IPS DF 19.7 (cell line): ENCODE results near the gene MZT2B.
"Not testable (repeated sequence)": the region's sequence is repeated elsewhere in the genome, so short reads cannot be mapped to it uniquely, and the experiment has no call there.

ENCODE experiments used
- DNase-seq: peaks from one replicate; pipeline ENCODE4 v3.0.0-alpha.2; 2013; ENCODE audit warnings: low read depth, low spot score

MZT2B gene

GRCh38 chr2:130152816-130153595 is 29.1 kb upstream of the MZT2B start:
- no peak for DNase-seq

- not testable (repeated sequence) for DNase-seq
Observed at GRCh38 chr2:130153721-130154422, 28.2 kb upstream of the MZT2B start.

- DNase-seq: not testable (repeated sequence)
Observed at GRCh38 chr2:130154423-130154770, 27.7 kb upstream of the MZT2B start.

- DNase-seq: no peak
Observed at GRCh38 chr2:130154773-130155765, 27.0 kb upstream of the MZT2B start.

DNA sequence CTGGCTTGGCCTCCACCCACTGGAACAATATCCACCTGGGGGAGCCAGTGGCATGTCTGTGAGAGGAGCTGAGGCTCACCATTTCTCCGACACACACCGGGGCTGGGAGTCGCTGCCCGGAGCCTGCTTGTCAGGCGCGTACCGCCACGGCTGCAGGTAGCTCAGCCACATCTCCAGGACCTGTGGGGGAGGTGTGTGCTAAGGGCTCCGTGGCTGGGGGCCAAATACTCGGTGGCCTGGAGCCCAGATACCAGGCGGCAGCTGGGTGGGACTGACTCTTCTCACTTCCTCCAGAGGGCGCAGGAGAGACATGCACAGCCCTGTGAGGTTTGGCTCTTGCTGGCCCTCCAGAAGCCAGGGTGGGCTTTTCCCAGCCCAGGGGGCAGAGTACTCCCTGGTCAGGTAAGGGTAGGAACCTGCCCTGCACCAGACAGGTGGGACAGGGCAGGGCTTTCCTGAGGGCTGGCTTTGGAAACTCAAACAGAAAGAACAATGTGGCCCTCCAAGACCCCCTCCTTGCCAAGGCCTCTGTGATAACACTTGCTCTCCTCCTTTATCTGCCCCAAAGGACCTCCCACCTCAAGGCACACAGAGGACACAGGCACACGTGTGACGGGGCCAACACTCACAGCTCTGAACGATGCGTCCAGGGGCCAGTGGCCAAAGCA is 26.0 kb upstream of the MZT2B start:
- DNase-seq: not testable (repeated sequence)

DNA sequence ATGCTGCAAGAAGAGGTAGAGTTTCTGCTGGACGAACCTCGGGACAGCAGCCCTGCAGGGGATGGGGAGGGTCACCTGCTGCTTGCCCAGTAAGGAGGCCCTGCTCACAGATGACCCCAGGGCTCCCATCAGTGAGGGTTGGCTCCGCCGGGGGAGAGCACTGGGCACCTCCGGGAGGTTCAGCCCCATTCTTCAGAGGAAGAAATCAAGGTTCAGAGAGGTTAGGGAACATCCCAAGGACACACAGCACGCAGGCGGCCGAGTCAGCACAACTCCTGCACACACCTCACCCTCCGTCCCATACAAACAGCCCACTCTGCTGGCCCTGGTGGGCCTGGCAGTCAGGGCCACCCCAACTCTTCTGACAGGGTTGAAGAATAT is 25.4 kb upstream of the MZT2B start:
- DNase-seq: no peak

DNA sequence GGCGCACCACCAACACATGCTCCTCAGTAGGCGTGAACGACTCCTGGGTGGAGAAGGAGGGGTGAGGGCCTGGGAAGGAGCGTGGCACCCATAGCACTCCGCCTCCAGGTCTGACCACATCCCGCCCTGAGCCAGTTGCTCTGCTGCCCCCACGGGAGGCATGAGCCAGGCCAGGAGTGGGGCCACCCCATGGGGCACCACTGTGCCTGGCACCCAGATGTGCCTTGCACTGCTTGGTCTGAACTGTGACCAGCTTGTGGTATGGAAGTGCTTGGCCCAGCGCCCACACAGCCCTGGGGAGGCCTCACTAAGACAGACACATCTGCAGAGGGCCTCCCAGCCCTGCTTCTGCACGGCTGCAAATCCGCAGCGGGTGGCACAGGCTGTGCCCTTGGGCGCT is 24.7 kb upstream of the MZT2B start:
- DNase-seq: not testable (repeated sequence)

DNA sequence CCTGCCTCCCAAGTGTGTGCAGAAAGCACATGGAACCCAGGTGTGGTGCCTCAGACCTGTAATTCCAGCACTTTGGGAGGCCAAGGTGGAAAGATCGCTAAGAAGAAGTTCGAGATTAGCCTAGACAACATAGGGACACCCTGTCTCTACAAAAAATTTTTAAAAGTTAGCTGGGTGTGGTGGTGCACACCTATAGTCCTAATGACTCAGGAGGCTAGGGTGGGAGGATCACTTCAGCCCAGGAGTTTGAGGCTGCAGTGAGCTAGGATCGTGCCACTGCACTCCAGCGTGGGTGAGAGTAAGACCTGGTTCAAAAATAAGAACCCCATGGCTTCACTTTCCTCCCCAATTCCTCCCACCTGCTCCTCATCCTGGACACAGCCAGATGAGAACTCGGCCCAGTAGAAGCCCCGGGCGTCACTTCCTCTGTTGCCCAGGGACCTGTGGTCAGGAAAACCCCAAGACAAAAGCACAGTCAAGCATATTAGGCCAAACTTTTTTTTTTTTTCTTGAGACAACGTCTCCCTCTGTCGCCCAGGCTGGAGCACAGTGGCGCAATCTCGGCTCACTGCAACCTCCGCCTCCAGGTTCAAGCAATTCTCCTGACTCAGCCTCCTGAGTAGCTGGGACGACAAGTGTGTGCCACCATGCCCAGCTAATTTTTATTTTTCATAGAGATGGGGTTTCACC is 24.1 kb upstream of the MZT2B start:
- DNase-seq: not testable (repeated sequence)

GRCh38 chr2:130158631-130159030 is 23.4 kb upstream of the MZT2B start:
- no peak for DNase-seq

DNA sequence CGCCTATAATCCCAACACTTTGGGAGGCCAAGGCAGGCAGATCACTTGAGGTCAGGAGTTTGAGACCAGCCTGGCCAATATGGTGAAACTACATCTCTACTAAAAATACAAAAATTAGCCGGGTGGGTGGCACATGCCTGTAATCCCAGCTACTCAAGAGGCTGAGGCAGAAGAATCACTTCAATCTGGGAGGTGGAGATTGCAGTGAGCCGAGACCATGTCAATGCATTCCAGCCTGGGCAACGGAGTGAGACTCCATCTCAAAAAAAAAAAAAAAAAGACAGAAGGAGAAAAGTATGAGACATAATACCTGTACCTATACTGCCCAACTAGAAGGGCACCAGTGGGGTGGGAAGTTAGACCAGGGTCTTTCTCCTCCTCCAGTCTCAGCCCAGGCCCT is 22.7 kb upstream of the MZT2B start:
- DNase-seq: not testable (repeated sequence)

GRCh38 chr2:130160131-130160530 is 21.9 kb upstream of the MZT2B start:
- DNase-seq: no peak

DNA sequence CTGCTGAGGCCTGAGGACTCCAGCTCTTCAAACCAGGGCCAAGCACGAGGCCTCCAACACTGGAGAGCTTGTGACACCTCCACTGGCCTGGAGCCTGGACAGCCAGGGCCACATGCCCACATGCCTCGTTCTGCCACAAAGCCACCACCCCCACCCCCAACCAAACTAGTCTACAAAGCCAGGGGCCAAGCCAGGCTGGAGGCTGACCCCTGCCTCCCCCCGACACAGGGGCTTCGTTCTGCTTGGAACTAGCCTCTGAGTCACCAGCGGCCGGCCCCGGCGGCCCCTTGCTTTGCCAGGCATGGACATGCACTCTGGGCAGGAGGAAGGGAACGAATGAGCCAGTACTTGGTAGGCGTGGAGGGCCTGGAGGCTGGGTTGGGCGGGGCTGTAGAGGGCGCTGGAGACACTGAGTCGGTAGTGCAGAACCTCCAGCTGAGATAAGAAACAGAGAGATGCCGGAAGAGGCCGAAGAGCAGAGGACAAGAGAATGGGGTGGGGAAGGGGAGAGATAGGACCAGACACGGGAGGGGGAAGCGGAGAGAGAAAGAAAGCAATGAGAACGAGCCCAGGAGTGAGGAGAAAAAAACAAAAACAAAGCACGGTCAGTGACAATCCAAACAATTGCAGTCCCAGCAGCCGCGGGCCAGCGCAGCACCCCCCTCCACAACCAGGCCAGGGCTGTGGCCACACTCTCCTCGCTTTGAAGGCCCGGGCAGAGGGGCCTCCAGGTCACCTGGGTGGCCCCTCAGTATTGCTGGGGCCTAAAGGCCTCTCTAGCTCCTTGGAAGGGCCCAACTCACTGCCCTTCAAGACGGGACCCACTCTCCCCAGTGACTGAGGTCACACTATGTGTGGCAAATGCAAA is 21.0 kb upstream of the MZT2B start:
- not testable (repeated sequence) for DNase-seq

DNA sequence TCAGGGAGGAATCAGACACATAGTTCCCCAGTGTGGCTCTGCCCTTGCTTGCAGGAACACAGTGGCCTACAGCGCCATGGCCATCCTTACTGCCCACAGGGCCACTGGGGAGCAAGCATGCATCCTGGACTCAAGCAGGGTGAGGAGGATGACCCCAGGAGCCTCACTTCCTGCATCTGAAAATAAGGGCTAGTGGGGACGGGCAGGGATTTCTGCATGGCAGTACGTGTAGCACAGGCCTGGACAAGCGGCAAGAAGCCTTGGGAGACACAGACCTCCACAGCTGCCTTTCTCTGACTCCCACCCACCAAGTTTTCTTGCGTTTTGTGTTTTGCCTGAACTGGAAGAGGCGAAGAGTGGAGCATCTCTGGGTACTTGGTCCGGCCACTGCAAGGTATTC is 19.6 kb upstream of the MZT2B start:
- not testable (repeated sequence) for DNase-seq

DNA sequence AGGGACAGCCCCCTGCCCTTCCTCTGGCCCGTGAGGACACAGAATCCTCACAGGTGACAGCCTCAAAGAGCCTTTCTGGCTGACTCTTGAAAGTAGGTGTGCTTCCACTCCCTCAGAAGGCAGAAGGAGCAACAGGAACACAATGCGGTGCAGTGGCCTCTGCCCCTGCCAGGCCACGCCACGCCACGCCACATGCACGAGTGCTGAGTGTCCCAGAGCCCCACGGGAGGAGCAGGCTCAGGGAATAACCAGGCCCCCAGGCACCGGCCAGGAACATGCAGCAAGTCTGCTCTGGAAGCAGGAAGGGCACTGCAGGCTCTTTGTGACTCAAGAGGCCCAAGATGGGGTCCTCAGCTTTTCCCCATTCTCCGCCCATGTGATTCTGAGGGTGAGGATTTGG is 19.1 kb upstream of the MZT2B start:
- no peak for DNase-seq

- DNase-seq: no peak
Observed at GRCh38 chr2:130165293-130166016, 16.6 kb upstream of the MZT2B start.

DNA sequence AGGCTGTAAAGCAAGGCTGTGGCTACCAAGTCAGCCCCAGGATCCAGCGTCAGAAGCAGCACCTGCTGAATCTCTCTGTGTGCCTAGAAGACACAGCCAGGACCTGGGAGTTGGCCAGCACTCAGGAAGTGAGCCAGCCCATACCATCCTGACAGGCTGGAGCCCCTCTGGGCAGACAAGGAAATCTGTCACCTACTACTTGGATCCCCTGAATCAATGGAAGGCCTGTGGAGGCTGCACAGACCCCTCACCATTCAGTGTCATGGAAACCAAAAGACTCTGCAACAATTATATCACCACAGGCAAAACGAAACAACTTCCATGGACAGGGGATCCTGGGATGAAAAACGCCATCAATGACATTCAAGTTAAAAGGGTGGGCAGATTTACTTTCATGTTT is 15.5 kb upstream of the MZT2B start:
- DNase-seq: not testable (repeated sequence)

GRCh38 chr2:130169163-130169562 is 12.9 kb upstream of the MZT2B start:
- not testable (repeated sequence) for DNase-seq

DNA sequence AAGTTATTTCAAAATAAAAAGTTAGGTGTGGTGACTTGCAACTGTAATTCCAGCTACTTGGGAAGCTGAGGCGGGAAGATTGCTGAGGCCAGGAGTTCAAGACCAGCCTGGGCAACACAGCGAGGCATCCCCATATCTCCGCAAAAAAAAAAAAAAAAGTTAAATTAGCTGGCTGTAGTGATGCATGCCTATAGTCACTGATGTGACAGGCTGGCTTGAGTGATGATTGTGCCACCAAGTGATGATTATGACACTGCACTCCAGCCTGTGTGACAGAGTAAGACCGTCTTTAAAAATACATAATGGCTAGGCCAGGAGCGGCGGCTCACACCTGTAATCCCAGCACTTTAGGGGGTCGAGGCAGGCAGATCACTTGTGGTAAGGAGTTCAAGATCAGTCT is 12.2 kb upstream of the MZT2B start:
- DNase-seq: no peak

DNA sequence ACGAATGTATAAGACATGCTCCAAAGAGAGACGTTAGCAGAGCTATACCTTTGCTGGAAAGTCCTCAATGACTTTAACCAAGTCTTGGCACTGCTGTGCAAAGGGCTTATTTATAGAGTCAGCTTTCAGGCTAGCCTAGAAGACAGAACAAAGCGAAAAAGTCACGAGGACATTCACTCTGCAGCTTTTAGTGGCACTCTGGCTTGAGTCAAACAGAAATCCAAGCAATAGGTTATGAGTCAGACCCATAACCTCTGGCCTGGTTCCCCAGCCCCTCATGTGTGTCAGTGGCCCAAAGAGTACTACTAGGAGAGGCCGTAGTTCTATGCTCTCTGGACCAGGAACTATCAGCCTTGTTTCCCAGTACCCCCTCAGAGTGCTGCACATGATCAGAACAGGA is 7.2 kb upstream of the MZT2B start:
- not testable (repeated sequence) for DNase-seq
